Posterior vena cava (tissue), 2 donors: ENCODE results near the gene ZNF264. TPM values are rescaled to one million over a fixed set of nuclear protein-coding genes. Genes with fewer than 3 reads are reported as not detected.
"Not testable (repeated sequence)": the region's sequence is repeated elsewhere in the genome, so short reads cannot be mapped to it uniquely, and the experiment has no call there.

ENCODE experiments used
- DNase-seq: peaks from one replicate; pipeline ENCODE4 v3.0.0-alpha.2; 2020; ENCODE audit warnings: low spot score
- intact Hi-C, 2 donors: fragments of 100-400 bp; cut with DNase I; formaldehyde crosslinking; loops; one replicate each; pipeline versions ENCODE4 v1.14.1 to v1.14.2; 2022 to 2023
- long read RNA-seq, 2 donors: library from polyadenylated mRNA; unstranded; transcript quantifications; one replicate each; pipeline ENCODE4 v2.0.0, GENCODE V29; 2020 to 2021
- total RNA-seq, 2 donors: library from RNA; stranded (reverse); fragmentation: NEBNext Ultra II Directional; extraction: Animal tissue kit (Norgen Biotek cat#: 25700); gene quantifications; one replicate each; pipeline ENCODE4 v1.2.1, GENCODE V29; 2021
- donor health status: DM: yes; HTN: yes; CAD: no.
- donor health status: DM: yes; HTN: yes; CAD: no.

The ZNF264 gene
- total RNA-seq, result 10 to 100 TPM; 35.1 to 37.8 TPM
- long read RNA-seq, donor 1, full-length matches to known transcripts, result 2 of 6 reads
- long read RNA-seq, donor 1, partial matches to known transcripts, result 0 of 6 reads
- long read RNA-seq, donor 1, other reads (novel, unspliced or antisense), result 4 of 6 reads
- long read RNA-seq, donor 2, partial matches to known transcripts, result 0 of 3 reads
- long read RNA-seq, donor 2, other reads (novel, unspliced or antisense), result 2 of 3 reads

DNA sequence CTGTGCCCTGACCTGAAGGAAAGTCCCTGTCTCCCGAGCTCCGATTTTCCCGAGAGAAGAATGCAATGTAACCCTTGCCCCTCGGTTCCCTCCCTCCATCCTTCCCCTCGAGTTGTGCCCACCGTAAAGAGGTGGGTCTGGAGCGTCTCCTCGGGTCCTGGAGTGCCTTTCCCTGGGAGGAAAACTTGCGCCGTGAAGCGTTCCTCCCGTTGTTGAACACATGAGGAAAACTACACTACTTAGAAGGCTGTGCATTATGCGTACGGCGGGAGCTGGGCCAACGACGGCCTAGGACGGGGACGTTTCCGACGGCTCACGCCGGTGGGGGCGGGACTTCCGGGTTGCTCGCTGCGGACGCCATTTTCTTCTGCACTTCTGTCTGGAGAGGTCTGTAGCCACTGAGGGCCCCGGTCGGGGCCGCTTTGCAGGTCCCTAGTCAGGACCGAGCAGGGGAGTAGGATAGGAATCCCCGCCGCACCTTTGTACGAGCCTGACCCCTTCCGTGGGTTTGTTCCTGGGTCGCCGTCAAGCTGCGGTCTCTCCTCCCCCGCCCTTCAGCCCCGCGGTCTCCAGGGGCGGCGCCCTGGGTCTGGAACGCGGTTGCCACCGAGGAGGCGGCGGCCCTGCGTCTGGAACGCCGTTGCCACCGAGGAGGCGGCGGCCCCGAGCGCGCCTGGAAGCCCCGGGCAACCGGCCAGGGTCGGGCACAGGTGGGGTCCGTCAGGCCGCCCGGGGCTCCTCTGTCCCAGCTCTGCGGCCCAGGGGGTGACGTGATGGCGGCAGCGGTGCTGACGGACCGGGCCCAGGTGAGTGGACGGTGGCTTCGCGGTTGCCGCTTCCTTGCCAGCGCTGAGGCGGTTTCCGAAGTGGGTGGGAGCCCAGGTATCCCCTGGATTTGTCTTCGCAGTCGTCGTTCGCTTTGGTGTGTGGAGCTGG is at the start of gene ZNF264:
ZNF264 (plus strand) TSS at position 360 of the 936 bp plus-strand sequence; CDS start at position 774, 414 bp downstream.
- intact Hi-C loops, result no loop called here
- DNase-seq, result peak; percentile 98

DNA sequence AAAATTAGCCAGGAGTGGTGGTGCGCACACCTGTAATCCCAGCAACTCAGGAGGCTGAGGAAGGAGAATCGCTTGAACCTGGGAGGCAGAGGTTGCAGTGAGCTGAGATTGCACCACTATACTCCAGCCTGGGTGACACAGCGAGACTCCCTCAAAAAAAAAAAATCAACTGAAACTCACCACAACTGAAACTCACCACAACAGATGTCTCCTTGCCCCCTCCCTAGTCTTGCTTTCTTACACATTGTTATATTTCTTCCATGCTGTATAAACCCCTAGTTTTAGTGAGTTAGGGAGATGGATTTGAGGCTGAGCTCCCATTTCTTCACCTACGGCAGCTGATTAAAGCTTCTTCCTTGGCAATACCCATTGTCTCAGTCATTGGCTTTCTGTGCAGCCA is 49.6 kb upstream of the ZNF264 start:
- DNase-seq, result no peak
- intact Hi-C loops, result no loop called here

DNA sequence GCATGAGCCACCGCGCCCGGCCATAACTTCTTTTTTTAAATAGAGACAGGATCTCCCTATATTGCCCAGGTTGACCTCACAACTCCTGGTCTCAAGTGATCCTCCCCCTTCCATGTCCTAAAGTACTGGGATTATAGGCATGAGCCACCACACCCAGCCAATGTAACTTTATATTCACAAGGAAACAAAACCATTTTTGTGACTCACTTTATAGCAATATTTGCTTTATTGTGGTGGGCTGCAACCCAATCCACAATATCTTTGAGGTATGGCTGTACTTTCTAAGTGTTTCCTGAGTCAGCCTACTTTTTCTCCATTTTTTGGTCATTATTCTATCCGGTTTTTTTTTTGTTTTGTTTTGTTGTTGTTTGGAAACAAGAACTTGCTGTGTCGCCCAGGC is 38.4 kb upstream of the ZNF264 start:
- intact Hi-C loops, result no loop called here
- no peak for DNase-seq

DNA sequence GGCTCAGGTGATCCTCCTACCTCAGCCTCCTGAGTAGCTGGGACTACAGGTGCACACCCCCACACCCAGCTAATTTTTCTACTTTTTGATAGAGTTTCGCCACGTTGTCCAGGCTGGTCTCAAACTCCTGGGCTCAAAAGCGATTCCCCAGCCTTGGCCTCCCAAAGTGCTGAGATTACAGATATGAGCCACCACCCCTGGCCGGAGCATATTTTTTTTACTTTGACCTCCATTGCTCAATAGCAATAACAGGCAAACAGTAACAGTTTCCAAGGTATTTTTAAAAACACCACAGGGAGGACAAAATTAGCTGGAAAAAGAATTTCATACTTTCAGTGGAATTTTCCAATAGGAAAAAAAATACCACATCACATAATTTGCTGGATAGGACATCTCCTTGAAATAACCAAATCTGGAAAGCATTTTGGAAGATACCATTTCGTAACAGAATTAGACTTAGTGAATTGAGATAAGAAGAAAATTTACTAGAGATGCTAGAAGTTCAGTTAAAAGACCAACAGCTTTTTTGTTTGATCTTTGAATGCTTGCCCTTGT is 29.2 kb upstream of the ZNF264 start:
- DNase-seq, result no peak
- intact Hi-C loops, result no loop called here

GRCh38 chr19:57165846-57166245 is 25.5 kb upstream of the ZNF264 start:
- DNase-seq, result no peak
- intact Hi-C loops, result no loop called here

DNA sequence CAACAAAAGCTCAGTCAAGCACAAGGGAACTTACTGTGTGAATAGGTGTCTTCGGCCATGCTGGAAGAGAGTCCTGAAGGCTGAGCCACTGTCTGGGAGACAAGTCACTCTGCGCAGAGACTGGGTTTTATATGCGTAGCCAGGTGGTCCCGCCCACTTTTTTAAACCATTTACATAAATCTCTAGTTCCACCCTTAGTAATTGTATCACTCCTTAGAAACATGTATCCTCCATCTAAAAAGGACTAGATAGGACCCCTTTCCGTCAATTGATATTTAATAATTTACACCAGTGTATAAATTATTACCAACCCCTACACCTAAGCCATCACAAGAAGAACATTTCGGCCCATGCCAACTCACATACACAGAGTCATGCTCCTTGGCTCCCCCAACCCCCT is 23.9 kb upstream of the ZNF264 start, which contains the start of gene DUXA:
DUXA (minus strand) TSS at position 101 of the 400 bp plus-strand sequence; CDS start at position 59, 42 bp downstream.
- intact Hi-C loops, result no loop called here
- DNase-seq, result no peak

DNA sequence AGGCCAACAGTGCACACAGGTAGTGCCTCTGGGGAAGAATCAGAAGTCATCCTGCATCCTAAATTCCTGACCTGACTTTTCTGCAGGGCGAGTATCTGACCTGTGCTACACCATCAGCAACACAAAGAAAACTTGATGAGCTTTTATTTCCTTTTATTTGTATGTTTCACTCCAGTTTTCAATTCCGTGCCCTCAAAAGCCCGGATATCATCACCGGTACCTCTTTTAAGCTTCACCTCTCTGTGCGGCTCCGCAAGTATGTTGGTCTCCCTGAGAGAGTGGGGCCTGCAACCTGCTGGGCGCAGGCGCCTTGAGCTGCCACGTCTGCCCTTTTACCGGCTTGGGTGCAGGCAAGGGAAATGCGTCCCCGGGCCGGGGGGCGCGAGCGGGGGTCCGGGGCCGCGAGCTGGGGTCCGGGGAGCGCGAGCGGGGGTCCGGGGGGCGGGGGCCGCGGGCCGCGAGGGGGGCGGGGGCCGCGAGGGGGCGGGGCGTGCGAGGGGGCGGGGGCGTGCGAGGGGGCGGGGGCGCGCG is 19.7 kb upstream of the ZNF264 start:
- peak; percentile 84 for DNase-seq
- intact Hi-C loops, result no loop called here

- intact Hi-C loops, result no loop called here
These were observed 999 bp upstream of the ZNF264 start for GRCh38 chr19:57190301-57190700.

DNA sequence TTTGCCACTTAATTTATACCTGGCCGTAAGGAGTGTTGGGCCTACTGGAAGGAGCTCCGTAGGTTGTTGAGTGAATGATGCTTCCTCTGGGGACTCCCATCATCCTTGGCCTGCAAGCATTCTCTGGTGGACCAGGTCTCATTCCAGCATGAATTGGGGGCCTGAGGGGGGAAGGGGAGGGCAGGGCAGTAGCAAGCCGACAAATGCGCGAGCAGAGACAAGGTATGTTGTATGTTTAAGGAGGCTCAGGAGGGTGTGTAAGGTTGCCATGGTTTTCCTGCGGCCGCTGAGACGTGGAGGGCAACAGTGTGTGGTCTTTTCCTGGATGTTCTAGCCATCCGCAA is 749 bp downstream of the ZNF264 start:
- DNase-seq, result no peak
- intact Hi-C loops, result no loop called here

More at GRCh38 chr19:57190301-57190700, 999 bp upstream of the ZNF264 start:
- DNase-seq, result no peak

- DNase-seq, result no peak
- intact Hi-C loops, result no loop called here
These were observed 1.7 kb downstream of the ZNF264 start for GRCh38 chr19:57192993-57193392.

DNA sequence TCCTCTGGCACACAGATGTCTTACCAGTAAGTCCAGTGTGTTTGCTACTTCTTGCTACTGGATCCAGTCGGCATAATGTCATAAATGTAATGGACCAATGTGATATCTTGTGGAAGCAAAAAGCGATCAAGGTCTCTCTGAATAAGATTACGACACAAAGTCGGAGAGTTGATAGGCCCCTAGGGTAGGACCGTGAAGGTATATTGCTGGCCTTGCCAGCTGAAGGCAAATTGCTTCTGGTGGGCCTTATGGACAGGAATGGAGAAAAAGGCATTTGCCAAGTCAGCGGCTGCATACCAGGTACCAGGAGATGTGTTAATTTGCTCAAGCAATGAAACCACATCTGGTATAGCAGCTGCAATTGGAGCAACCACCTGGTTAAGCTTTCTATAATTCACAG is 6.6 kb downstream of the ZNF264 start:
- intact Hi-C loops, DNase-seq: not testable (repeated sequence)

DNA sequence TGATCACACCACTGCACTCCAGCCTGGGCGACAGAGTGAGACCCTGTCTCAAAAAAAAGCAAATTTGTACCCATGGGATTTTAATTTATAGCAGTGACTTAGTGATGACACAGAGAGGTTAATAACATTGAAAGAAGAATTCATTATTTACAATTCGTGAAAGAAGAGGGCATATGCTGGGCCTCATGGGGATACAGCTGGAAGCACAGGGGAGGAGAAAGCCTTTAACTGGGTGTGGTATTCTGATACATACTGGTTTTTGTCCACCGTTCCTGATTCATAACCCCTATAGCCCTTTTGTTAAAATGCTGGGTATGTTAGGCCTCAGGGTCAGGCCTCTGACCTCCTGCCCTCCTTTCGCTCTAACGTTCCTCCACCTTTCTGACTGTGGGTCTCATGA is 10.9 kb downstream of the ZNF264 start:
- DNase-seq, result no peak
- intact Hi-C loops, result no loop called here

DNA sequence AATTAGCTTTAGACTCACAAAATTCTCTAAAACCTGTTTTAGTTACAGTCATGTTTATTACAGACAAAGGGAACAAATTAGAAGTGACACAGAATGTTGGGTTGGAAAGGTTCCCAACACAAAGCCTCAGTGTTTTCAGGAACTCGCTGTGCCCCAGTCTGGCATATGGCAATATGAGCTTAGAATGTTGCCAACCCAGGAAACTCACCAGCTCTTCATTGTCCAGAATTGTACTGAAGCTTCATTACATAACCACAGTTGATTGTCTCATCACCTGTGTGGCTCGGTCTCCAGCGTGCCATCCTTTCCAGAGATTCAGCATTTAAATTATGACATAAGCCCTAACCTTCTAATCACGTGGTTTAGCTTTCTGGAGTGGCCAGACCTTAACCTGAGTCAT is 19.1 kb downstream of the ZNF264 start:
- no peak for DNase-seq
- intact Hi-C loops, result no loop called here

GRCh38 chr19:57212109-57212508 is 20.8 kb downstream of the ZNF264 start:
- intact Hi-C loops, result no loop called here
- no peak for DNase-seq

- no peak for DNase-seq
- intact Hi-C loops, result loop anchor here in 1 of 2 donors (2.0 kb wide), 1 partner anchor 25 kb away; no protein-coding TSS in a partner anchor
These were observed 36.2 kb downstream of the ZNF264 start for GRCh38 chr19:57227502-57227901.

DNA sequence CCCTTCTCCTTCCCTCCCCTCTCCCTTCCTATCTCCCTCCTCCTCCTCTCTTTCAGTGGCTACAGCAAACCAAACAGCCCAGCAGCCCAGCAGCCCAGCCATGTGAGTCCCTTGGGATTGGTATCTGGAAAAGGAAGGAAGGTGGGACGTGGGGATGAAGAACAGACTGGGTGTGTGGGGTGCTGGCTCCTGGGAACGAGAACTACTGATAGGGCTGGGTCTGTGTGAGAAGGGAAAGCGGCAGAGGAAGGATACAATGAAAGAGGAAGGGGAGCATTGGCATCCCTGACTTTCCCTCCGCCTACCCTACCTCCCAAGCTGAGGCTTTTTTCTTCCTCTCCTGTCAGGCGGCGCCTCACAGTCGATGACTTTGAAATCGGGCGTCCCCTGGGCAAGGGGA is 40.4 kb downstream of the ZNF264 start:
- no peak for DNase-seq
- intact Hi-C loops, result no loop called here

DNA sequence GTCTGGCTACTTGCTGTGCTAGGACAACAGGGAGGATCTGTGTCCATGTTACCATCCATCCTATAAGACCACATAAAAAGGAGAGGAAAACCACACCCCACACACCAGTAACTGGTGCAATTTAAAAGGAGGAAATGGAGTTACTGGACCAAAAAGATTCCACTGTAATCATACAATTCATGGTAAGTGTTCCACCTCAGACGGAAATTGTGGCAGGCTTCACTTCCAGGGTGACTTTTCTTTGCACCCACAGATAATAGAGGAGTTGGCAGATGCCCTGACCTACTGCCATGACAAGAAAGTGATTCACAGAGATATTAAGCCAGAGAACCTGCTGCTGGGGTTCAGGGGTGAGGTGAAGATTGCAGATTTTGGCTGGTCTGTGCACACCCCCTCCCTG is 41.9 kb downstream of the ZNF264 start:
- intact Hi-C loops, result no loop called here
- DNase-seq, result no peak

GRCh38 chr19:57239982-57240310 is 48.6 kb downstream of the ZNF264 start:
- no peak for DNase-seq

GRCh38 chr19:57240311-57241090 is 49.2 kb downstream of the ZNF264 start, which contains the start of gene ZNF805:
Gene ZNF805 (plus strand): TSS chr19:57240632. CDS start chr19:57240892, 260 bp downstream.
- DNase-seq, result peak; percentile 99
- intact Hi-C loops, result loop anchor here in 1 of 2 donors (5.0 kb wide), 1 partner anchor 37 kb away; no protein-coding TSS in a partner anchor

More at GRCh38 chr19:57239982-57240310, 48.6 kb downstream of the ZNF264 start:
- intact Hi-C loops, result loop anchor here in 1 of 2 donors (5.0 kb wide), 1 partner anchor 37 kb away; no protein-coding TSS in a partner anchor
